ENCODE results near the gene SLC44A1. TPM values are rescaled to one million over a fixed set of nuclear protein-coding genes. Genes with fewer than 3 reads are reported as not detected.

Gene SLC44A1
- total RNA-seq, 6 donors from 2014 or later = 15.7 to 62.2 (median 44.6) TPM

DNA sequence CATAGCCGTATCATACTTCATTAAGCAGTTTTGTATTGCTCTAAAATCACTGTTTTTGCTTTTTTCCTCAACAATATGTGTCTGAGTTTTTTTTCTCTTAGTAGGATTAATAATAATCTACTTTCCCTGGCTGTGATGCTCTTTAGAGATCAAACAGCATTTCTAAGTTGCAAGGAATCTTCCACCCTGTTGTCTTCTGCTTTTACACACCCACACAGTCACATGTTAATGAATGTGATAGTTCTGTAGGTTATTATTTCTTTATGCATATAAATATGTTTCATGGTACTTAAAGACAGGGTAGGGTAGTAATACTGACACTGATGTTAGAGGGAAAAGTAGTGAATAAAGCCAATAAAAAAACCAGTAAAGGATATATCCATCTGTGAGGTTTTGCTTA is 29.3 kb downstream of the SLC44A1 start:
- no peak for TF ChIP-seq EP300 (IDR thresholded peaks at IDR 0.05)
- no peak for DNase-seq
- peaks cover 0 to 6% (median 0%) of the 10 kb centered on the region in 4 donors for H3K4me1 ChIP-seq
- H3K9me3 ChIP-seq = no peaks in the 10 kb centered on the region
- H3K4me3 ChIP-seq = no peak overlapping the region
- H3K27me3 ChIP-seq = no peaks in the 10 kb centered on the region
- 100% methylated on average over 1 of the region's 1 CpG for WGBS, 2 donors
- no peak overlapping the region for H3K27ac ChIP-seq
- no peak for ATAC-seq (ENCODE audit: low FRiP score in 2 of 2)
- H3K36me3 ChIP-seq = no peaks in the 10 kb centered on the region

DNA sequence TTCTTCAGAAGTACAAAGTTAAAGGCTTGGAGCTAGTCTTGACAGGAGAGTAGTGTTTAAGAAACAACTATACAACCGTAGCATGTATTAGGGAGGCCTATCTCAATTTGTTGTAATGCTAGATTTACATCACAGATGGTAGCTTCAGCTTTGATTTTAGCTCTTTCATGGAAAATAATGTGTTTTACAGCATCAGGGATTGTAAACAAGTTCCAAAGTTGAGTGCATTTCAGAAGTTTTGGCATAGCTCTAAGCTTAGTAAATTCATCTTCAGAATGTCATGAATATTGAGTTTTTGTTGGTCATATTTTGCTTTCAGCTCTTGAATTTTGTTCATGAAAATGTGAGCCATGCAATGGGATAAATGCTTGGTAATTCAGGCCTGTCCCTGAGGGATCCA is 30.7 kb downstream of the SLC44A1 start:
- Histone ChIP-seq H3K27me3 (no peaks in the 10 kb centered on the region), H3K27ac (no peak overlapping the region), H3K4me1 (peaks cover 0 to 6% (median 0%) of the 10 kb centered on the region in 4 donors), H3K9me3 (no peaks in the 10 kb centered on the region), H3K36me3 (no peaks in the 10 kb centered on the region), H3K4me3 (no peak overlapping the region)
- 85 to 87% methylated on average over 1 of the region's 1 CpG for WGBS, 2 donors
- TF ChIP-seq POLR2A (IDR thresholded peaks at IDR 0.05) (no peak), EP300 (IDR thresholded peaks at IDR 0.05) (no peak), POLR2AphosphoS5 (IDR thresholded peaks at IDR 0.05) (no peak)
- TF ChIP-seq, protein P1, sequence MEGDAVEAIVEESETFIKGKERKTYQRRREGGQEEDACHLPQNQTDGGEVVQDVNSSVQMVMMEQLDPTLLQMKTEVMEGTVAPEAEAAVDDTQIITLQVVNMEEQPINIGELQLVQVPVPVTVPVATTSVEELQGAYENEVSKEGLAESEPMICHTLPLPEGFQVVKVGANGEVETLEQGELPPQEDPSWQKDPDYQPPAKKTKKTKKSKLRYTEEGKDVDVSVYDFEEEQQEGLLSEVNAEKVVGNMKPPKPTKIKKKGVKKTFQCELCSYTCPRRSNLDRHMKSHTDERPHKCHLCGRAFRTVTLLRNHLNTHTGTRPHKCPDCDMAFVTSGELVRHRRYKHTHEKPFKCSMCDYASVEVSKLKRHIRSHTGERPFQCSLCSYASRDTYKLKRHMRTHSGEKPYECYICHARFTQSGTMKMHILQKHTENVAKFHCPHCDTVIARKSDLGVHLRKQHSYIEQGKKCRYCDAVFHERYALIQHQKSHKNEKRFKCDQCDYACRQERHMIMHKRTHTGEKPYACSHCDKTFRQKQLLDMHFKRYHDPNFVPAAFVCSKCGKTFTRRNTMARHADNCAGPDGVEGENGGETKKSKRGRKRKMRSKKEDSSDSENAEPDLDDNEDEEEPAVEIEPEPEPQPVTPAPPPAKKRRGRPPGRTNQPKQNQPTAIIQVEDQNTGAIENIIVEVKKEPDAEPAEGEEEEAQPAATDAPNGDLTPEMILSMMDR (IDR thresholded peaks at IDR 0.05) = no peak
- ATAC-seq (ENCODE audit: low FRiP score in 2 of 2) (no peak), DNase-seq (no peak)

DNA sequence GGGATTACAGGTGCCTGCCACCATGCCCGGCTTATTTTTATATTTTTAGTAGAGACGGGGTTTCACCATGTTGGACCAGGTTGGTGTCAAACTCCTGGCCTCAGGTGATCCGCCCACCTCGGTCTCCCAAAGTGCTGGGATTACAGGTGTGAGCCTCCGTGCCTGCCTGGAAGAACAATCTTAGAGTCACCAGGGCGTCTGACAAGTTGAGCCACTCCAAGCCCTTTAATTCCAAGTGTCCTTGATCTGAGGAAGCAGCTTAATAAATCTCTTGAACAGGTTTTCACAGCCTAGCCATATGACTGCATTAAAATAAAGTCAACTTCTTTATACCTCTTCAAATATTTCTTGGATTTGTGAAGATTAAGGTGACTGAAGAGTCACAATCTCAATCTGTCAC is 31.5 kb downstream of the SLC44A1 start:
- no peak overlapping the region for H3K27ac ChIP-seq
- no peaks in the 10 kb centered on the region for H3K9me3 ChIP-seq
- no peaks in the 10 kb centered on the region for H3K27me3 ChIP-seq
- H3K36me3 ChIP-seq = no peaks in the 10 kb centered on the region
- ATAC-seq (ENCODE audit: low FRiP score in 2 of 2) (peak in 1 of 2 donors; percentile 59), DNase-seq (peak in 1 of 2 donors; percentile 70)
- H3K4me1 ChIP-seq = peaks cover 0 to 2% (median 0%) of the 10 kb centered on the region in 4 donors
- no peak overlapping the region for H3K4me3 ChIP-seq
- WGBS, 2 donors = 86 to 91% methylated on average over 6 of the region's 6 CpGs
- TF ChIP-seq, protein P1 (IDR thresholded peaks at IDR 0.05) = no peak
- TF ChIP-seq POLR2A (IDR thresholded peaks at IDR 0.05) (no peak), EP300 (IDR thresholded peaks at IDR 0.05) (no peak), POLR2AphosphoS5 (IDR thresholded peaks at IDR 0.05) (no peak)

DNA sequence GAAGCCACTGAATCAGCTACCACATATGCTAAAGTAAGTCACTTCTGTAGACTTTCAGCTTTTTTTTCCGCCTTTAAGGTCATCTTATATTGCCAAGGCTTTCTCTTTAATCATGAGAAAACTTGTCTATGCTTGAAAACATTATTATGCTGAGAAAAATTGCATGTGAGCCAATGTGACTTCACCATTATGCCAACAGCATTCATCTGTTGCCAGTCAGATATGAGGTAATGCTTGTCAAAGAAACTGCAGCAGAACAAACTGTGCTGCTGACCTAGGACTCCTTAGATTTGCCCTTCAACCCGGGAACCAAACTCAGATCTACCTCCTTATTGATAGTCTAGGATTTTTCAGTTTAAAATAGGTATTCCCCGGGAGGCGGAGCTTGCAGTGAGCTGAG is 34.3 kb downstream of the SLC44A1 start:
- no peak for TF ChIP-seq POLR2A (IDR thresholded peaks at IDR 0.05)
- no peak for TF ChIP-seq EP300 (IDR thresholded peaks at IDR 0.05)
- no peak for TF ChIP-seq POLR2AphosphoS5 (IDR thresholded peaks at IDR 0.05)
- TF ChIP-seq, protein P1 (IDR thresholded peaks at IDR 0.05) = no peak
- no peak for ATAC-seq (ENCODE audit: low FRiP score in 2 of 2)
- Histone ChIP-seq H3K4me3 (no peak overlapping the region), H3K36me3 (no peaks in the 10 kb centered on the region), H3K4me1 (no peaks in the 10 kb centered on the region), H3K27me3 (no peaks in the 10 kb centered on the region), H3K9me3 (no peaks in the 10 kb centered on the region), H3K27ac (no peak overlapping the region)
- no peak for DNase-seq
- WGBS, 2 donors = 88 to 95% methylated on average over 4 of the region's 4 CpGs

DNA sequence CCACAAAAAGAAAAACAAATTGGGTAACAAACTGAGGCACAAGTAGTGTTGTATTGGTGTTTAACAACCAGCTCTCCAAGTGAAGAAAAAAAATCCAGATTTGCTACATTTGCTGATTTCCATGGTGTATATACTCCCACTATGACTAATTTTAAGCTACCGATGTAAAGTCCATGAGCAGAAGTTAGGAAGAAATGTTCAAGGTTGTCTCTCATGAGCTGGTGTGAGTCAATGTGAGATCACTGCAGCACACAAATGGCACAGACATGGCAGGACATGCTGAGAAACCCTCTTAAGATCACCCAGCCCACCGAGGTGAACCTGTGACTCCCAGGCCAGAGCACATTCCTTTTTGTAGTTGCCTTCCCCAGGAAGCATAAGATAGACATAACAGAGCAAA is 36.2 kb downstream of the SLC44A1 start:
- 89 to 94% methylated on average over 2 of the region's 2 CpGs for WGBS, 2 donors
- no peak for TF ChIP-seq EP300 (IDR thresholded peaks at IDR 0.05)
- TF ChIP-seq, protein P1 (IDR thresholded peaks at IDR 0.05) = no peak
- no peak for TF ChIP-seq POLR2AphosphoS5 (IDR thresholded peaks at IDR 0.05)
- TF ChIP-seq POLR2A (IDR thresholded peaks at IDR 0.05) = no peak
- H3K4me1 ChIP-seq = no peaks in the 10 kb centered on the region
- no peaks in the 10 kb centered on the region for H3K9me3 ChIP-seq
- ATAC-seq (ENCODE audit: low FRiP score in 2 of 2) (no peak), DNase-seq (no peak)
- H3K27me3 ChIP-seq = no peaks in the 10 kb centered on the region
- H3K27ac ChIP-seq = no peak overlapping the region
- H3K4me3 ChIP-seq = no peak overlapping the region
- H3K36me3 ChIP-seq = no peaks in the 10 kb centered on the region

All from upper lobe of left lung (tissue), 6 donors.